Mesenchymal stem cell (in vitro differentiated cells and primary cell): ENCODE results near the gene DOLPP1.

Experiments used
- DNase-seq: peaks from one replicate; pipeline ENCODE4 v3.0.0-alpha.2; 2013
- H2AFZ ChIP-seq: one replicate; pipeline ENCODE4 v1.6.1; 2013; ENCODE audit warnings: low read depth, mild to moderate bottlenecking, control low read depth, inconsistent platforms, low read length, moderate library complexity
- H2AK5ac ChIP-seq: 2 replicates; pipeline ENCODE4 v1.6.1; 2013; ENCODE audit warnings: low read length, moderate library complexity, mild to moderate bottlenecking, inconsistent platforms; ENCODE audit not compliant: severe bottlenecking
- H2BK120ac ChIP-seq: one replicate; pipeline ENCODE4 v1.6.1; 2013; ENCODE audit warnings: low read depth, mild to moderate bottlenecking, inconsistent platforms, low read length, moderate library complexity
- H2BK12ac ChIP-seq, 2 experiments: one replicate each; pipeline ENCODE4 v1.6.1; 2013; ENCODE audit warnings: inconsistent platforms in 2 of 2, low read length in 2 of 2, mild to moderate bottlenecking in 2 of 2, moderate library complexity in 2 of 2, control low read depth in 1 of 2
- H2BK15ac ChIP-seq: one replicate; pipeline ENCODE4 v1.6.1; 2013; ENCODE audit warnings: mild to moderate bottlenecking, low read depth, inconsistent platforms; ENCODE audit not compliant: poor library complexity, severe bottlenecking
- H2BK5ac ChIP-seq: 2 replicates; pipeline ENCODE4 v1.6.1; 2013; ENCODE audit warnings: low read depth, mild to moderate bottlenecking, low read length, control low read depth, inconsistent platforms; ENCODE audit not compliant: poor library complexity, severe bottlenecking
- H3K14ac ChIP-seq, 2 experiments: one replicate each; pipeline ENCODE4 v1.6.1; 2013; ENCODE audit warnings: inconsistent platforms in 2 of 2, low read length in 2 of 2, control low read depth in 1 of 2, mild to moderate bottlenecking in 1 of 2, moderate library complexity in 1 of 2
- H3K18ac ChIP-seq, 2 experiments: one replicate each; pipeline ENCODE4 v1.6.1; 2013; ENCODE audit warnings: inconsistent platforms in 2 of 2, low read length in 2 of 2, control low read depth in 1 of 2, low read depth in 1 of 2, mild to moderate bottlenecking in 1 of 2
- H3K23ac ChIP-seq, 2 experiments: one replicate each; pipeline ENCODE4 v1.6.1; 2013; ENCODE audit warnings: inconsistent platforms in 2 of 2, low read length in 2 of 2, mild to moderate bottlenecking in 2 of 2, moderate library complexity in 2 of 2, control low read depth in 1 of 2
- H3K27ac ChIP-seq: 2 replicates; pipeline ENCODE4 v1.5.1; 2013; ENCODE audit warnings: mild to moderate bottlenecking, moderate library complexity, low read length, control low read depth, inconsistent platforms; ENCODE audit not compliant: poor library complexity, severe bottlenecking
- H3K27me3 ChIP-seq, 2 experiments: 2 replicates each; pipeline versions ENCODE4 v1.6.1 to v1.7.0; 2013; ENCODE audit warnings: low read length in 2 of 2, mild to moderate bottlenecking in 2 of 2, moderate library complexity in 2 of 2, control low read depth in 1 of 2, inconsistent platforms in 1 of 2; ENCODE audit not compliant: control insufficient read depth in 1 of 2, insufficient read depth in 1 of 2
- H3K36me3 ChIP-seq, 2 experiments: 2 replicates each; pipeline versions ENCODE4 v1.6.1 to v1.7.0; 2013; ENCODE audit warnings: low read length in 2 of 2, control low read depth in 1 of 2, inconsistent platforms in 1 of 2, low read depth in 1 of 2, mild to moderate bottlenecking in 1 of 2; ENCODE audit not compliant: insufficient read depth in 2 of 2, control insufficient read depth in 1 of 2
- H3K4ac ChIP-seq, 2 experiments: one replicate each; pipeline ENCODE4 v1.6.1; 2013; ENCODE audit warnings: inconsistent platforms in 2 of 2, low read length in 2 of 2, mild to moderate bottlenecking in 2 of 2, moderate library complexity in 2 of 2, control low read depth in 1 of 2, low read depth in 1 of 2
- H3K4me1 ChIP-seq: 2 replicates; pipeline ENCODE4 v1.6.1; 2013; ENCODE audit warnings: low read depth, low read length, control low read depth; ENCODE audit not compliant: control insufficient read depth, insufficient read depth
- H3K4me2 ChIP-seq: 2 replicates; pipeline ENCODE4 v1.6.1; 2013; ENCODE audit warnings: low read length, mild to moderate bottlenecking, inconsistent platforms; ENCODE audit not compliant: poor library complexity, severe bottlenecking
- H3K4me3 ChIP-seq, 2 experiments: 2 replicates each; pipeline versions ENCODE4 v1.5.1 to v1.7.0; 2013; ENCODE audit warnings: low read length in 2 of 2, mild to moderate bottlenecking in 2 of 2, control low read depth in 1 of 2, low read depth in 1 of 2; ENCODE audit not compliant: insufficient read depth in 1 of 2
- H3K79me1 ChIP-seq: replicated peaks from 2 replicates; pipeline ENCODE4 v1.6.1; 2013; ENCODE audit warnings: mild to moderate bottlenecking, control low read depth, low read length, inconsistent platforms; ENCODE audit not compliant: poor library complexity, severe bottlenecking
- H3K9ac ChIP-seq: 2 replicates; pipeline ENCODE4 v1.7.0; 2013; ENCODE audit warnings: mild to moderate bottlenecking, low read length, moderate library complexity
- H3K9me3 ChIP-seq: 2 replicates; pipeline ENCODE4 v1.7.0; 2013; ENCODE audit warnings: mild to moderate bottlenecking, low read length; ENCODE audit not compliant: control insufficient read depth
- H4K8ac ChIP-seq: one replicate; pipeline ENCODE4 v1.6.1; 2013; ENCODE audit warnings: inconsistent platforms, mild to moderate bottlenecking, low read length, moderate library complexity
- H4K91ac ChIP-seq: one replicate; pipeline ENCODE4 v1.6.1; 2013; ENCODE audit warnings: mild to moderate bottlenecking, low read length, inconsistent platforms
- WGBS: methylation state at CpG from one replicate; pipeline ENCODE4 v1.1.7; 2013; ENCODE audit warnings: mixed read lengths; 5-methylcytosine and 5-hydroxymethylcytosine counted together

DOLPP1 gene

DNA sequence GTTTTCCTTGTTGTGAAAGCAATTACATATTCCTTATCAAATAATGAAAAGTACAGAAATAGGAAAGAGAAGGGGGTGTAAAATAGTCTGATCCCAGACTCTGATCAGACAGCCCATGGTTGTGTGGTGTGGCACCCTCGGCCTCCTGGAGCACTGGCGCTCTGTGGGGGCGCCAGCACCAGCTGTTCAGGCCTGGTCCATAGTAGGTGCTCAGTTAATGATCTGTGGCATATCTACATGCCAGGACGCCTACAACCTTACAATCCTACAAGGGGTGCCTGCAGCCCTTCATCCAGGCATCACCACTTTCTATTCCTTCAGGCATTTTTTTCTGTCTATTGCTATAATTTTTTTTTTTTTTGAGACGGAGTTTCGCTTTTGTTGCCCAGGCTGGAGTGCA, 27.9 kb upstream of the DOLPP1 start:
- peaks cover 34 to 50% of the 10 kb centered on the region in 2 experiments for H3K36me3 ChIP-seq
- no peak overlapping the region for H2AK5ac ChIP-seq
- peaks cover 3% of the 10 kb centered on the region for H3K4me1 ChIP-seq
- H3K4me2 ChIP-seq, result no peak overlapping the region
- H3K27me3 ChIP-seq, result no peaks in the 10 kb centered on the region
- no peak overlapping the region for H3K4ac ChIP-seq
- no peak overlapping the region for H2BK15ac ChIP-seq
- no peak overlapping the region for H4K91ac ChIP-seq
- 92% methylated on average over 6 of the region's 6 CpGs for WGBS
- H4K8ac ChIP-seq, result no peak overlapping the region
- no peak overlapping the region for H3K14ac ChIP-seq
- no peak overlapping the region for H2BK120ac ChIP-seq
- no peak overlapping the region for H2AFZ ChIP-seq
- H3K18ac ChIP-seq, result no peak overlapping the region
- no peaks in the 10 kb centered on the region for H3K79me1 ChIP-seq
- no peak for DNase-seq
- no peak overlapping the region for H3K23ac ChIP-seq
- H2BK5ac ChIP-seq, result no peak overlapping the region
- H3K4me3 ChIP-seq, result no peak overlapping the region
- no peak overlapping the region for H3K9ac ChIP-seq
- no peaks in the 10 kb centered on the region for H3K9me3 ChIP-seq
- H3K27ac ChIP-seq, result no peak overlapping the region
- H2BK12ac ChIP-seq, result no peak overlapping the region

DNA sequence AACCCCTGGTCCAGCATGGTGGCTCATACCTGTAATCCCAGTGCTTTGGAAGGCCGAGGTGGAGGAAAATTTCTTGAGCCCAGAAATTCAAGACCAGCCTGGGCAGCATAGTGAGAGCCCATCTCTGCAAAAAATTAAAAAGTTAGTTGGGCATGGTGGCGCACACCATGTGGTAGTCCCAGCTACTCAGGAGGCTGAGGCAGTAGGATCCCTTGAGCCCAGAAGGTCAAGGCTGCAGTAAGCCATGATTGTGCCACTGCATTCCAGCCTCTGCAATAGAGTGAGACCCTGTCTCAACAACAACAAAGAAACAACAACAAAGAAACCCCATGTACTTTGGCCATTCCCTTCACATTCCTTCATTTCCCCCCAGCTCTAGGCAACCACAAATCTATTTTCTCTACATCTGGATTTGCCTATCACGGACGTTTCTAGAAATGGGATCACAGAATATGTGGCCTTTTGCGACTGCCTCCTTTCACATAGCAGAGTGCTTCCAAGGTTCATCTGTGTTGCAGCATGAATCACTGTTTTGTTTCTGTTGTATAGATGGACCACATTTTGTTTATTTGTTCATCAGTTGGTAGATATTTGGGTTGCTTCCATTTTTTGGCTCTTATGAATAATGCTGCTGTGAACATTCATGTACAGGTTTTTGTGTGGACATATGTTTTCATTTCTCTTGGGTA, 26.6 kb upstream of the DOLPP1 start:
- WGBS, result 93% methylated on average over 5 of the region's 5 CpGs
- H3K4me1 ChIP-seq, result peaks cover 8% of the 10 kb centered on the region
- no peak overlapping the region for H2BK15ac ChIP-seq
- H3K36me3 ChIP-seq, result peaks cover 29 to 43% of the 10 kb centered on the region in 2 experiments
- no peaks in the 10 kb centered on the region for H3K27me3 ChIP-seq
- H2BK12ac ChIP-seq, result no peak overlapping the region
- H3K79me1 ChIP-seq, result no peaks in the 10 kb centered on the region
- no peak overlapping the region for H3K9ac ChIP-seq
- H3K27ac ChIP-seq, result no peak overlapping the region
- no peak overlapping the region for H3K18ac ChIP-seq
- H4K91ac ChIP-seq, result no peak overlapping the region
- H3K4me2 ChIP-seq, result no peak overlapping the region
- H3K14ac ChIP-seq, result no peak overlapping the region
- no peak overlapping the region for H3K4ac ChIP-seq
- H2BK120ac ChIP-seq, result no peak overlapping the region
- no peak overlapping the region for H4K8ac ChIP-seq
- H3K9me3 ChIP-seq, result no peaks in the 10 kb centered on the region
- no peak for DNase-seq
- H2BK5ac ChIP-seq, result no peak overlapping the region
- H2AFZ ChIP-seq, result no peak overlapping the region
- H3K4me3 ChIP-seq, result no peak overlapping the region
- no peak overlapping the region for H2AK5ac ChIP-seq
- H3K23ac ChIP-seq, result no peak overlapping the region

DNA sequence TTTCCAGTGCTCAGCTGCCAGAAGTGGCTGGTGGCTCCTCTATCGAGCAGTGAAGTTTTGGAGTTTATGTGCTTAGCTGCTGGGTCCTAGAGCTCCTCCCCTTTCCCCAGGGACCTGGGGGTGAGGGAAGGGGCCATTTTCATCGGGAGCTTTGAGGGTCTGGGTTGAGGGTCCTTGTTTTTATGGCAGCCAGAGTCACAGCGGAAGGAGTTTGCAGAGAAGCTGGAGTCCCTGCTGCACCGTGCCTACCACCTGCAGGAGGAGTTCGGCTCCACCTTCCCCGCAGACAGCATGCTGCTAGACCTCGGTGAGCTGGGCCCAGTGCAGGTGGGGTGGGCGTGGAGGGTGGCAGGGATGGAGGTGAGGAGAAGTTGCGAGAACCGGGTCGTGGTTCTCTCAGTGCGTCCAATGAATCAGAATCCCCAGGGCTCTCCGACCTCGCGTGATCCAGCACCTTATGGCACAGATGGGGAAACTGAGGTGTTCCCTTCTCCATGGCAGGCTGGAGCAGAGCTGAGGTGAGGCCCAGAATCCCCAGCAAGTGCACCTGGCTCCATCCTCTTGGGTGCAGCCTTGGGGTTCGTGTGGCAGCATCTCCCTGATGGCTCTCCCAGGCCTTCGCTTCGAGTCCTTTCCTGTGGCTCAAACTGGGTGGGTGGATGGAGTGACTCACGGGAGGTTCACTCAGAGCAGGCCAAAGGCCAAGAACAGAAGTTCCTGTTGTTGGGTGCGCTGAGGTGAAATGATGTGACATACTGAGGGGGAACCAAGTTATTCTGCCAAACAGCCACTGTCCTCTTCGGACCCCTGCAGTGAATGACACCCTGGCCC, 21.7 kb upstream of the DOLPP1 start:
- H3K4me3 ChIP-seq, result no peak overlapping the region
- no peak overlapping the region for H4K8ac ChIP-seq
- peaks cover 9% of the 10 kb centered on the region for H3K4me1 ChIP-seq
- no peak overlapping the region for H3K23ac ChIP-seq
- H2AK5ac ChIP-seq, result no peak overlapping the region
- no peak for DNase-seq
- peaks cover 53 to 62% of the 10 kb centered on the region in 2 experiments for H3K36me3 ChIP-seq
- no peak overlapping the region for H3K4me2 ChIP-seq
- no peak overlapping the region for H3K14ac ChIP-seq
- H3K79me1 ChIP-seq, result peaks cover 1% of the 10 kb centered on the region
- H2AFZ ChIP-seq, result no peak overlapping the region
- H3K18ac ChIP-seq, result no peak overlapping the region
- no peak overlapping the region for H3K4ac ChIP-seq
- no peak overlapping the region for H3K27ac ChIP-seq
- no peak overlapping the region for H2BK12ac ChIP-seq
- no peak overlapping the region for H4K91ac ChIP-seq
- H2BK120ac ChIP-seq, result no peak overlapping the region
- no peak overlapping the region for H3K9ac ChIP-seq
- 86% methylated on average over 21 of the region's 21 CpGs for WGBS
- H2BK15ac ChIP-seq, result no peak overlapping the region
- no peak overlapping the region for H2BK5ac ChIP-seq
- H3K27me3 ChIP-seq, result no peaks in the 10 kb centered on the region
- no peaks in the 10 kb centered on the region for H3K9me3 ChIP-seq
